GM18505 (cell line): ENCODE data around the gene ZNF496.
"Not testable (repeated sequence)": the region's sequence is repeated elsewhere in the genome, so short reads cannot be mapped to it uniquely, and the experiment has no call there.

Experiments
- ATAC-seq: cut with Tn5 transposase; IDR thresholded peaks from one replicate; pipeline ENCODE4 v1.9.1; 2021; ENCODE audit not compliant: unreplicated experiment
- POLR2A ChIP-seq: IDR thresholded peaks from 4 replicates; pipeline ENCODE4 v1.6.1; 2011; ENCODE audit warnings: borderline replicate concordance; ENCODE audit not compliant: insufficient read depth, insufficient read length; ENCODE audit errors: extremely low read depth

ZNF496 gene

GRCh38 chr1:247299723-247300381 lies 31.8 kb downstream of the ZNF496 start:
- ATAC-seq: no peak
- no peak for TF ChIP-seq POLR2A

DNA sequence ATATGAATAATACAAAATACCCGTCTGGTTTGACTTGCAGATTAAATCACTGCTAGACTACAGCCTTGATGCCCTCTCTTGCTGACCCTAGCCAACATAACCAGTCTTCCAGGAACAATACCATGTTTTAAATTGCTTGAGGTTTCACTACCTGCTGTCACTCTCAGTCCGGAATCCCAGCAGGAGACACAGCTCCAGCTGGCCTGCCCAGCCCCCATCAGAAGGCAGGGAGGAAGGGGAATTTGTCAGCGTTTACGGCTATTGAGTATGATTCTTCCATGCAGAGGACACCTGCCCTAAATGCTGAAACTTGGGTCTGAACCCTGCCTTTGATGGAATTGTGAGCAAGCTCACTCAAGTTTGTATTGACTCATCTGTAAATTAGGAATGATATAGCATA lies 33.0 kb downstream of the ZNF496 start:
- no peak for TF ChIP-seq POLR2A
- no peak for ATAC-seq

GRCh38 chr1:247298124-247298481 lies 33.6 kb downstream of the ZNF496 start:
- no peak for ATAC-seq
- TF ChIP-seq POLR2A: no peak

DNA sequence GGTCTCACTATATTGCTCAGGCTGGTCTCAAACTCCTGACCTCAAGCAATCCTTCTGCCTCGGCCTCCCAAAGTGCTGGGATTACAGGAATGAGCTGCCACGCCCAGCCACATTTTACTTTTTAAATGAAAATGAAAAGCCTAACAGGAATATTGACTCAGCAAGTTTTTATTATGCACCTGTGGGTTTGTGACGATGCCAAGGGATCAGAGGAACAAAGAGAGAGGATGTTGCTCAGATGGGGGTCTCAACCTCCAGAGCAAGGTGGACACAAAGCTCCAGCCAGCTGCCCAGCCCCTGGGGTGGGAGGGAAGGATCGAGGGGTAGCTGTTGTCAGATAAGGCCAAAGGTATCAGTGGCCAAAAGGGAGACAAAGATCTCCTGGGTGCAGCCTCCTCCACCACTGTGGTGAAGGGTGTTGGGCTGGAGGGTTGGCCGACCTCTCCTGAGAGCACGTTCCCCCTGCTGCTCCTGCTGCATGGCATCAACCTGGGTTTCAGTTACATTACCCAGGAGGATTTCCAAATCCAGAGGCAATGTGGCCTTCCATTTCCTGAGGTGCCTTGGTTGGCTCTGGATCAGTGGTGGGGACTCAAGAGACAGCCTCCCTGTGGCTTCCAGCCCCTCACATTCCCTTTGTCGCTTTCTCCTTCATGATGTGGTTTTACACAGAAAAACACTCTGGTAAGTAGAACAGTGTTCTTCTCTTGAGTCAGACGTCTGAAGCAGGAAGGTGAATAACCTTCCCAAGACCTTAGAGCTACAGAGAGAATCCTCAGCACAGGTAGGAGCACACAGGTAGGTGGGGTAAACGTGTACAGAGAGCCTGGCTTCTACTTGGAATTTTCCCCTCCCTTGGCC lies 34.2 kb downstream of the ZNF496 start:
- no peak for TF ChIP-seq POLR2A
- ATAC-seq: no peak

- TF ChIP-seq POLR2A: no peak
- ATAC-seq: no peak
Measured at GRCh38 chr1:247296599-247297180, 35.0 kb downstream of the ZNF496 start.

DNA sequence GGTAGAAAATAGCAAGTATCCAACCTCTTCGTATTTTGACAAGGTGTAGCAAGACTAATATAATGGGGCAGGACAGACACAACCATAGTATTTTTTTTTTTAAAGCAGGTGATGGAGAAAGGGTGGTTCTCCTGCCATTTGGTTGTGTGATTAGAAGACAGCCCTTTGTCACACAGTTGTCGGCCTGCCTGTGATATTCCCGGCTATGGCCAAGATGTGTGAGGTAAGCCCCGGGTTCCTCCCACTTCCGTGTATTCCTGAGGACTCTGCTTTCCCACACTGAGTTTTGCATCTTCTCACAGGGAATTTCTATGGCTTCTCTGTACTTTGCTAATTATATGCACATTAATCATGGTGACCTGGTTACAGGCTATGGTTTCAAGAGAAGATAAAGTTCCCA lies 35.9 kb downstream of the ZNF496 start:
- no peak for ATAC-seq
- no peak for TF ChIP-seq POLR2A

- no peak for ATAC-seq
- TF ChIP-seq POLR2A: no peak
Measured at GRCh38 chr1:247295274-247295684, 36.4 kb downstream of the ZNF496 start.

GRCh38 chr1:247294282-247294681 lies 37.4 kb downstream of the ZNF496 start:
- TF ChIP-seq POLR2A: no peak
- ATAC-seq: no peak

DNA sequence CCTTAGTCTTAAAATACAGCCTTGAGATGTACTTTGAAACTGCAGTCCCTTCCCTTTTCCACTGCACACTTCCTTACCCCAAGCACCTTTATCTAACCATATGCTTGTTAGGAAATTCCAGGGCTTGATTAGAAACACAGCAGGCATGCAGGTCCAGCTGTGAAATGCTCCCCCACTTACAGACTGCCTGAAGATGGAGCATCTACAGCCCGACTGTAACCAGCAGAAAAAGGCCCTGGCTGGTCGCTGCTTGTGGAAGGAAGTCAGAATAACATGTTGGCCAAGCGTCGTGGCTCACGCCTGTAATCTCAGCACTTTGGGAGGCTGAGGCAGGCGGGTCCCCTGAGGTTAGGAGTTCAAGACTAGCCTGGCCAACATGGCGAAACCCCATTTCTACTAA lies 38.6 kb downstream of the ZNF496 start:
- no peak for TF ChIP-seq POLR2A
- no peak for ATAC-seq

DNA sequence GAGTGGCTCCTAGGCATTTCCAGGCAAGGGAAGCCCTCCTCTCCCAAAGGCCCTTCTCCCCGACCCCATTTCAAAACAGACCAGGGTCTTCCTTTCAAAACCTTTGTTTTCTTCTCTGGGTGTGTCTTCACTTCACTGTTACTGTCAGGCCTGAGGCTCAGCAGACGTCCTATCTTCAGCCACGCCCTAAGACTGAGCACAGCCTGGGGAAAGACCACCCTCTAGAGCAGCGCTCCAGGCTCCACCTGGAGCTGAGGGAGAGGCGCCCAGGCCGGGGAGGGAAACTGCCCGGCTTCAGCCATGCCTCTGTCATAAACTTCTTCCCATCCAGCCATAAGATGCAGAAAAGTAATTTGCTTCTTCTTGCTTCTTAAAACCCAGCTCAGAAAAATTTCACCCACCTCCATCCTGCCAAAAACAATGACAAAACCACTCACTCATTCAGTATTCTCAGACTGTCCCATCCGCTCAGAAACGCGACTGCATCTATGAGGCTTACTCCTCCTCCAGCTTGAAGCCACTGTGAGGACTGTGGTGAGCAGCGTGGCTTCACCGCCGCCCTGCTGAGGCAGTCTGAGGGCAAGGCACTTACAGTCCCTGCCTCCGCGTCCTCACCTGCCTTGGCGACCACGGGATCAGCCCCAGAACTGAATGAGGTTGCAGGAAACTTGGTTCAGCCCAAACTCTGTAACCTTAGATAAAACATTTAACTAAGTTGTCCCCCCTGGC lies 39.7 kb downstream of the ZNF496 start:
- TF ChIP-seq POLR2A: no peak
- ATAC-seq: no peak

DNA sequence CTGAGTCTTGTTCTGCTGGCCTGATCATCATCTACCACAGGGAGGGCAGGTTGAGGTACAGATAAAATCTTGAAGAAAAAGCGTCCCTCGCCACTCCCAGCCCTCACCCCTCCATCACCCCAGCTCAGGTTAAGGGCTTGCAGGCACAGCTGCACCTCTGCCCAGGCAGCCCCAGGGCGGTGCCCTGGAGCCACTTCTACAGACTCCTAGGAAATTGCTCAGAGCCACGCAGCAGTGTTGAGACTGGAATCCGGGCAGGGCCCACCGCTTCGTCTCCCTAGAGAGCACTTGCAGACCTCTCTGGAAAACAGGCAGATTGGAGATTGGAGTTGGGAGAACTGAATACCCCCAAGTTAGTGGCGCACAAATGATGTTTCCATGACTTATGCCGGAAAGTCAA lies 40.5 kb downstream of the ZNF496 start:
- no peak for ATAC-seq
- no peak for TF ChIP-seq POLR2A

GRCh38 chr1:247290576-247290975 lies 41.1 kb downstream of the ZNF496 start:
- ATAC-seq: no peak
- TF ChIP-seq POLR2A: no peak

GRCh38 chr1:247289274-247289892 lies 42.3 kb downstream of the ZNF496 start:
- ATAC-seq: not testable (repeated sequence)

DNA sequence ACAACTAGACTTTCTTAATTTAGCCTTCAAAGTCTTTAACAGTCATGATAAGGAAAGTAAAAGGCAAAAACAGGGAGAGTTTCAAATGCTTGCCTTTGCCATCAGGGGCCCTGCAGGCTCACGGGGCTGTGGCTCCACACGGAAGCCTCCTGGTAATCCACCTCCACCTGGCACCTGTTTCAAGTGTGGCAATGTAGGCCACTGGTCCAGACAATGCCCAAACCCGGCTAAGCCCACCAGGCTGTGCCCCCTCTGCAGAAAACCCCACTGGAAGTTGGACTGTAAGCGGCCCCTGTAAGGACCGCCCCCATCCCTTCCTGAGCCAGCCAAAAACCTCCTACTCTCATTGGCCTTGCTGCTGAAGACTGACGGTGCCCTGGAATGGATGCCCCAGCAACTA lies 43.3 kb downstream of the ZNF496 start:
- ATAC-seq: no peak
- TF ChIP-seq POLR2A: no peak

DNA sequence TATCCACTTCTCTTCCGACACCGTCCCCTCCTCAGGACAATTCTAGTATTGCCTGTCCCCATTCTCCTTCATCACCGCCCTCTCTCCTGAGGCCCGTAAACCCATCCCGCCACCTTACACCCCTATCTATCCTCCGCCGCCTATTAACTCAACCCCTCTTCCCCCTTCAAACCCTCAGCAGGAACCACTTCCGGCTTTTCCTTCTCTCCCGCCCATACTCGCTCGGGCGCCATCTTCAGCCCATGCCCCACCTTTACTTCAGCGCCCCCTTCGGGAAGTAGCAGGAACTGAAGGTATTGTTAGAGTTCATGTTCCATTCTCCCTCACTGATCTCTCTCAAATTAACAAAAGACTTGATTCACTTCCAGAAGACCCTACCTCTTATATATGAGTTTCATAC lies 44.2 kb downstream of the ZNF496 start:
- ATAC-seq: no peak
- TF ChIP-seq POLR2A: no peak
